ENCODE results near the gene ITFG1.

The ITFG1 gene

DNA sequence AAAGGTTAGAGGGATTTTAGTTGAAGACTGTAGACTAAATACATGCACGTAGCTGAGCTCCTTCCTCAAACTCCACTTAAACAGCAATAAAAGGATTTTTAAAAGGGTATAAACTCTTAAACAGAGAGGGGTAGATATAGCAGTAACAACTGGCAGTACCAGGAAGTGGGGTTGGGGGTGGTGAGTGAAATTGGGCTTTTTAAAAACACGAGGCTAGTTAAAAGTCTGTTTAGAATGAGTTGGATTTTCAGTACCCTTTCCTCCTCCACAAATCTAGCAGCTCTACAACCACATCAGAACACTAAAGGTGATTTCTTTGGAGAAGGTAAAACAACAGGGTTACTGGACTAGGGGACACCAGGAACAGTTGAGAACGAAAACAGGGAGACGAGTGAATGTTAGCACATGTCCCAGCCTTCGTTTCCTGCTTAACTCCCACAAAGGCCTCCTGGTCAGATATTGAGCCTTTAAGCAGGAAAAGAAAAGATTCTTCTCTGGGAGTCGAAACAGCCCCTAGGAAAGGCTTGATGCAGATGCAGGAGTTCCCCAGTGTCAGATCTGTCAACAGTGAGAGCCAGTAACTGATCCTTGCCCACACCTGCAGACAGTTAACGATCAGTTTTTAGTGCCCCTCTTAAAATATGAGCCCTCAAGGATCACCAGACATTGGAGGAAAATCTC lies 331.0 kb downstream of the ITFG1 start:
- Histone ChIP-seq H3K27me3 (ENCODE audit: insufficient read depth, low read length) (no peaks in the 10 kb centered on the region), H3K27ac (ENCODE audit: low read depth, low read length) (peak overlapping the region; percentile 42), H3K4me3 (ENCODE audit: low read length) (no peak overlapping the region), H3K4me1 (ENCODE audit: insufficient read depth, low read length) (peaks cover 11% of the 10 kb centered on the region), H3K9ac (ENCODE audit: low read depth, low read length) (peak overlapping the region; percentile 51; the same call in 1 of the 2 replicates), H3K9me3 (ENCODE audit: insufficient read depth, low read depth, low read length) (no peaks in the 10 kb centered on the region), H3K36me3 (ENCODE audit: insufficient read depth, low read length) (peaks cover 7% of the 10 kb centered on the region; the same call in 1 of the 2 replicates)
- WGBS, result 56% methylated on average over 6 of the region's 7 CpGs

GRCh38 chr16:47127541-47127940 lies 333.3 kb downstream of the ITFG1 start:
- peaks cover 11% of the 10 kb centered on the region for H3K4me1 ChIP-seq (ENCODE audit: insufficient read depth, low read length)
- no peaks in the 10 kb centered on the region for H3K9me3 ChIP-seq (ENCODE audit: insufficient read depth, low read depth, low read length)
- no peak overlapping the region for H3K4me3 ChIP-seq (ENCODE audit: low read length)
- no peak overlapping the region for H3K9ac ChIP-seq (ENCODE audit: low read depth, low read length)
- WGBS, result 92% methylated on average over 3 of the region's 3 CpGs
- no peaks in the 10 kb centered on the region for H3K27me3 ChIP-seq (ENCODE audit: insufficient read depth, low read length)
- H3K36me3 ChIP-seq (ENCODE audit: insufficient read depth, low read length), result peaks cover 8% of the 10 kb centered on the region; the same call in 1 of the 2 replicates
- no peak overlapping the region for H3K27ac ChIP-seq (ENCODE audit: low read depth, low read length)

DNA sequence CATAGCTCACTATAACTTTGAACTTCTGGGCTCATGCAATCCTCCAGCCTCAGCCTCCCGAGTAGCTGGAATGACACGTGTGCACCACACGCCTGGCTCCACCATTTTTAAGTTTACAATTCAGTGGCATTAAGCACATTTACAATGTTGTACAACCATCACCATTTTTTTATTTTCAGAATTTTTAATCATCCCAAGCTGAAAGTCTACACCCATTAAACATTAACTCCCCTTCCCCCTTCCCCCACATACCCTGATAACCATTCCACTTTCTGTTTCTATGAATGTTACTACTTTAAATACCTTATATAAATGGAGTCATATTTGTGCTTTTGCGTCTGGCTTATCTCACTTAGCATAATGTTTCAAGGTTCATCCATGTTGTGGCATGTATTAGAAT lies 335.1 kb downstream of the ITFG1 start:
- WGBS, result 97% methylated on average over 3 of the region's 4 CpGs
- Histone ChIP-seq H3K27ac (ENCODE audit: low read depth, low read length) (no peak overlapping the region), H3K36me3 (ENCODE audit: insufficient read depth, low read length) (peaks cover 20% of the 10 kb centered on the region; the same call in 1 of the 2 replicates), H3K9me3 (ENCODE audit: insufficient read depth, low read depth, low read length) (no peaks in the 10 kb centered on the region), H3K27me3 (ENCODE audit: insufficient read depth, low read length) (no peaks in the 10 kb centered on the region), H3K9ac (ENCODE audit: low read depth, low read length) (no peak overlapping the region), H3K4me3 (ENCODE audit: low read length) (no peak overlapping the region), H3K4me1 (ENCODE audit: insufficient read depth, low read length) (peaks cover 11% of the 10 kb centered on the region)

- WGBS, result 97% methylated on average over 2 of the region's 2 CpGs
- H3K4me1 ChIP-seq (ENCODE audit: insufficient read depth, low read length), result no peaks in the 10 kb centered on the region
- no peak overlapping the region for H3K4me3 ChIP-seq (ENCODE audit: low read length)
- no peaks in the 10 kb centered on the region for H3K27me3 ChIP-seq (ENCODE audit: insufficient read depth, low read length)
- peaks cover 36% of the 10 kb centered on the region; the same call in 1 of the 2 replicates for H3K36me3 ChIP-seq (ENCODE audit: insufficient read depth, low read length)
- H3K9ac ChIP-seq (ENCODE audit: low read depth, low read length), result no peak overlapping the region
- no peak overlapping the region for H3K27ac ChIP-seq (ENCODE audit: low read depth, low read length)
- no peaks in the 10 kb centered on the region for H3K9me3 ChIP-seq (ENCODE audit: insufficient read depth, low read depth, low read length)
Observed at GRCh38 chr16:47113130-47113529, 347.7 kb downstream of the ITFG1 start.

DNA sequence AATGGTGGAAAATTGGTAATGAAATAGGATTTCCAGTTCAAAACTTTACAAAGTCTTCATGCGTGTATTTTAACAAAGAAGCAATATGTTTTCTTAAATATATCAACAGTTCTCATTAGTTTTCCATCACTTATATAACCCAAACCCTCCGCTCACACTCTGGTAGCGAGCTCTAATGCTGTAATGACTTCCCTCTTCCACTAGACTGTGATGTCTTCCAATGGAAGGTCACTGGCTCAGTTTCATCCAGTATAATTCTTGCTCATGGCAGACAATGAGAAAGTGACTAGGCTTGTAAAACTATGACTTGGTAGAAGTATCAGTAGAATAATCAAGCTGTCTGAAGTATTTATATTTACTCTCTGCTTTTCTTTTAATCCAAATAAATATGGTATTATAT lies 349.9 kb downstream of the ITFG1 start:
- WGBS, result 100% methylated on average over 3 of the region's 3 CpGs
- Histone ChIP-seq H3K4me3 (ENCODE audit: low read length) (no peak overlapping the region), H3K36me3 (ENCODE audit: insufficient read depth, low read length) (peaks cover 43% of the 10 kb centered on the region; the same call in 1 of the 2 replicates)

GRCh38 chr16:47109361-47109760 lies 351.5 kb downstream of the ITFG1 start:
- no peaks in the 10 kb centered on the region for H3K9me3 ChIP-seq (ENCODE audit: insufficient read depth, low read depth, low read length)
- peaks cover 44% of the 10 kb centered on the region; the same call in 1 of the 2 replicates for H3K36me3 ChIP-seq (ENCODE audit: insufficient read depth, low read length)
- no peak overlapping the region for H3K4me3 ChIP-seq (ENCODE audit: low read length)
- H3K9ac ChIP-seq (ENCODE audit: low read depth, low read length), result no peak overlapping the region
- no peak overlapping the region for H3K27ac ChIP-seq (ENCODE audit: low read depth, low read length)
- WGBS, result 93% methylated on average over 5 of the region's 5 CpGs
- H3K4me1 ChIP-seq (ENCODE audit: insufficient read depth, low read length), result no peaks in the 10 kb centered on the region
- no peaks in the 10 kb centered on the region for H3K27me3 ChIP-seq (ENCODE audit: insufficient read depth, low read length)

More for the DNA sequence above, 349.9 kb downstream of the ITFG1 start:
- Histone ChIP-seq H3K9ac (ENCODE audit: low read depth, low read length) (no peak overlapping the region), H3K27me3 (ENCODE audit: insufficient read depth, low read length) (no peaks in the 10 kb centered on the region), H3K4me1 (ENCODE audit: insufficient read depth, low read length) (no peaks in the 10 kb centered on the region), H3K9me3 (ENCODE audit: insufficient read depth, low read depth, low read length) (no peaks in the 10 kb centered on the region), H3K27ac (ENCODE audit: low read depth, low read length) (no peak overlapping the region)

Data from HUES64 (cell line).